Stimulated activated CD8-positive, alpha-beta memory T cell treated with anti-CD3 and anti-CD28 coated beads, Interleukin-12 subunit alpha, Interleukin-12 subunit beta, amount 100 ng/mL, for 4 hours (primary cell): ENCODE data around the gene DRICH1.
"Not testable (repeated sequence)": the region's sequence is repeated elsewhere in the genome, so short reads cannot be mapped to it uniquely, and the experiment has no call there.

Source experiments
- DNase-seq: peaks from one replicate; pipeline ENCODE4 v3.0.0-alpha.2; 2020; ENCODE audit warnings: low read depth

Gene DRICH1, protein sequence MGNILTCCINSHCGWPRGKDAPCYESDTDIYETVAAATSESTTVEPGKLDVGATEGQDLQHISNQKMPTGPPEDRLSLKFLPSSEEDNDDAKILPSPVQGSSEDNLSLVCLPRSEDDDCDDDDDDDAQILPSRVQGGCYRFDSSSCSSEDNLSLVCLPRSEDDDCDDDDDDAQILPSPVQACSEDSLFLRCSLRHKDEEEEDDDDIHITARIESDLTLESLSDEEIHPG

DNA sequence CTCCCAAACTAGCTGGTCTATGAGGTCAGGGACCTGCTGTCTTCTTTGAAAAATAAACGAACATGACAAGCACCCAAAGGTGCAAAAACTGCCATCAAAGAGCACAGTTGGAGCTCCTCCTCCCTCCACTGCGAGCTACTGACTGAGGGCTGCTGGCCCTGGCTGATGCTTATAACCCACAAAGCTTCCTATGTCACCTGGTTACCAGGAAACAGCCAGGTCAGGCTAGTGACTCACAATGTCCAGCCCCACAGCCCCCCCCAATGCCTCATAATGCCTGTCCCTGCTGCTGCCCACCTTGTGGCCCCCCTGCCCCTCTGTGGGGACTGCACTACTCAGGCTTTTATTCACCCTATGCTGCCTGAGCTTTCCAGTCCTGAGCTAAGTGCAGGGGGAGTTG is at the start of gene DRICH1:
DRICH1 (minus strand) TSS at position 144 of the 400 bp plus-strand sequence. CDS start 298 bp downstream, outside the sequence.
- no peak for DNase-seq

DNA sequence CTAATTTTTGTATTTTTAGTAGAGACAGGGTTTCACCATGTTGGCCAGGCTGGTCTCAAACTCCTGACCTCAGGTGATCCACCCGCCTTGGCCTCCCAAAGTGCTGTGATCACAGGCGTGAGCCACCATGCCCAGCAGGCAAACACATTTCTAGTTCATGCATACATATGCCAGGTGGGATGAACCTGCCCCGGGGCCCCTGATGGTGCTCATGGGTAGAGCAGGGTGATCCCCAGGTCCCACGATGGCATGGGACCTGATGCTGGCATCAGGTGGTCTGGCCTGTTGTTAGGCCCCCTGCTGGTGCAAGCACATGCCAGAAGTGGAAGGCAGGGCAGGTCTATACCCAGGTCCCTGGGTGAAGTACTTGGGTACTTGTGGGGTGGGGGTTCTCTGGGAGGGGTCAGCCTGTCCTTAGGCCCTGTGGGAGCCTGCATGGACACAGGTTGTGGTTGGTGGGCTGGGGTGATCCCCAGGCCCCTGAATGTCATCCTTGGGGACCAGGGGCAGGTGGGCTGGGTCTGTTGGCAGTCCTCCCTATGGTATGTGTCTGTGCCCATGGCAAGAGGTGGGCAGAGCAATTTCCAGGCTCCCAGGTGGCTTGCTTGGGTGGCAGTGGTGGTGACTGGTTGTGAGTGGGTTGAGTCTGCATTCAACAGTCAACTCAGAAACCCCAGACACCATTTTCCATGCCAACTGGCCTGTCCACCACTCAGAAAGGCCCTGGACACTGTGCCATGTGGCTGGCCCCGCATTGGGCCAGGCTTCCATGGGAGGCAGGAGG is 49.1 kb upstream of the DRICH1 start:
- DNase-seq = no peak

GRCh38 chr22:23678133-23678532 is 46.0 kb upstream of the DRICH1 start:
- DNase-seq = no peak

- DNase-seq = no peak
These were observed 45.5 kb upstream of the DRICH1 start for GRCh38 chr22:23677701-23677995.

GRCh38 chr22:23676841-23677700 is 45.0 kb upstream of the DRICH1 start:
- not testable (repeated sequence) for DNase-seq

DNA sequence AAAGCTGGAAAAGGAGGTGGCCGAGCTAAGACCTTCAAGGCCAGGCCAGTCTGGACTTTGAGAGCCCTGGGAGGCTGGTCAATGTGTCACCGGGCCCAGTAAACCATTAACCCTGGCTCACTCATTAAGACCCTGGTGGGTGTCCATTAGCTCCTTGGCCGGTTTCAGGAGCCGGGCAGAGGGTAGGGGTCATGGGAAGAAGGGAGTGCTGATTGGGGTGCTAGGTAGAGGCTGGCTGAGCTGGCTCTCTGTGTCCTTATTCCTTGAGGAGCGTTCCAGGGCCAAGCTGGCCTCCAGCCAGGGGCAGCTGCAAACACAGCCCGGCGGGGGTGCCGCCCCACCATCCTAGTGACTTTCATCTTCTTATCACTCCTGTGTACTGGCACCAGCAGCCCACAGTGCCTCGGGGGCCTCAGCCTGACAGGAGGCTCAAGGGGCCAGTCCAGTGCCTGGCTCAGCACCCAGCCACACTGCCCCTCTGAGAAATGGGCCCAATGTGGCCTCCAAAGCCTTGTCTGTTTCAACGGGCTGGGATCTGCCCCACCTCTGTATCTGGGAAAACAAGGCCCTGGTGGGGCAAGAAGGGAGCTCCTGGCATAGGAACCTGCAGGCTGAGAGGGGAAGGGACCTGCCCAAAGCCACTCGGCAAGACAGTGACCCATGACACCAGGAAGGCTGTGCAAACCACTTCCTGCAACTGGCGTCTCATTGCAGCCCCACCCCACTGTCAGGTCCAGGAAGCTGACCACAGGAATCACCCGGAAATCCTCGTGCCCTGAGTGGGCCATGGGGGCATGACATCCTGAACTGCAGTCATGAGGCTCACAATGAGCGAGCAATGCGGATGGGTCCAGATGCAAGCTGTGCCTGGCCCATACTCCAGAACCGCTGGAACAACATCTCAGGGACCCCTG is 43.6 kb upstream of the DRICH1 start:
- no peak for DNase-seq

- DNase-seq = not testable (repeated sequence)
These were observed 42.9 kb upstream of the DRICH1 start for GRCh38 chr22:23674886-23675501.

- DNase-seq = no peak
These were observed 41.9 kb upstream of the DRICH1 start for GRCh38 chr22:23673826-23674690.

- no peak for DNase-seq
These were observed 41.0 kb upstream of the DRICH1 start for GRCh38 chr22:23673050-23673620.

DNA sequence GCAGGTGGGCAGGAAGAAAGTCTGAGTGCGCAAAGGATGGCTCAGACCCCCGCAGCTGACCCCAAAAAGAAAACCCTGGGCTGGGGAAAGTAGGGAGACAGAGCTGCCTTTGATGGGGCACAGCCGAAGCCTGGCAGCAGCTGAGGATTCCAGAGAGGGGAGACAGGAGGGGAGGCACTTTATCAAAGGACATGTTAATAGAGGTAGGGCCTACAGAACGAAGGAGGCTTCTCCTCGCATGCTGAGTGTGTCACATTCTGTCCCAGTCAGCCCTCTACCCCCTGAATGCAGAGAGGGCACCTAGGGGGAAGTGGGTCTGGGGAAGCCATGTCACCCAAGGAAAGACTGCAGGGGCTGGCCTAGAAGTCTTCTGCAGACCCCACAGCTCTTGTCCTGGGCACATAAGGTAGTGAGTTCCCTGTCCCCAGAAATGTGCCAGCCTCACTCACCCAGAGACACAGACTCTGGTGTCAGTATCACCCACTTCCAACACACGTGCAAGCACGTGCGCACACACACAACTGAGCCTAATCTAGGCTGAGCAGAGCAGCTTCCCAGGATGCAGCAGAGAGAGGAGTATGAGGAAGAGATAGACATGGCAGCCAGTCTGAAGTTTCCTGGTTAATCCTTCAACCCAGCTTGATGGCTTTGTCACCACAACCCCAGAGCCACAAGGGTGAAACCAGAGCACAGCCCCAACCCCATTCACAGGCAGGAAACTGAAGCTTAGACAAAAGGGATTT is 40.4 kb upstream of the DRICH1 start:
- not testable (repeated sequence) for DNase-seq

DNA sequence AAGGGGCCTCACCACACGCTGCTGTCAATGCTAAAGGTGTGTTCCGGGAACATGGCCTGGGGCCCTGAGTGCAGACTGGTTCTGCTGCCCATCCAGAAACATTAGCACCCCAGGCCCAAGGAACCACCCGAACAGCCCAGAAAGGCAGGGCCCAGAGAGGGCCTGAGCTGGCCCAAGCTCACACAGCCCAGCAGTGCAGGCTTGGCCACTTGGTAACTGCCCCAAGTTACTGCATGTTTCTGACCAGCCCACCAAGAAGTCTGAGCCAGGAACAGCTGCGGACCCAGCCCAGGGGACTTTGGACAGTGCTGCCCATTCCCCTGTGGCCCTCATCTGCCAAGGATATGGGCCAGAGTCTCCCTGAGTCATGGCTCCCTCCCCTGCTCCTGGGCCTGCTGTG is 39.3 kb upstream of the DRICH1 start:
- DNase-seq = not testable (repeated sequence)

DNA sequence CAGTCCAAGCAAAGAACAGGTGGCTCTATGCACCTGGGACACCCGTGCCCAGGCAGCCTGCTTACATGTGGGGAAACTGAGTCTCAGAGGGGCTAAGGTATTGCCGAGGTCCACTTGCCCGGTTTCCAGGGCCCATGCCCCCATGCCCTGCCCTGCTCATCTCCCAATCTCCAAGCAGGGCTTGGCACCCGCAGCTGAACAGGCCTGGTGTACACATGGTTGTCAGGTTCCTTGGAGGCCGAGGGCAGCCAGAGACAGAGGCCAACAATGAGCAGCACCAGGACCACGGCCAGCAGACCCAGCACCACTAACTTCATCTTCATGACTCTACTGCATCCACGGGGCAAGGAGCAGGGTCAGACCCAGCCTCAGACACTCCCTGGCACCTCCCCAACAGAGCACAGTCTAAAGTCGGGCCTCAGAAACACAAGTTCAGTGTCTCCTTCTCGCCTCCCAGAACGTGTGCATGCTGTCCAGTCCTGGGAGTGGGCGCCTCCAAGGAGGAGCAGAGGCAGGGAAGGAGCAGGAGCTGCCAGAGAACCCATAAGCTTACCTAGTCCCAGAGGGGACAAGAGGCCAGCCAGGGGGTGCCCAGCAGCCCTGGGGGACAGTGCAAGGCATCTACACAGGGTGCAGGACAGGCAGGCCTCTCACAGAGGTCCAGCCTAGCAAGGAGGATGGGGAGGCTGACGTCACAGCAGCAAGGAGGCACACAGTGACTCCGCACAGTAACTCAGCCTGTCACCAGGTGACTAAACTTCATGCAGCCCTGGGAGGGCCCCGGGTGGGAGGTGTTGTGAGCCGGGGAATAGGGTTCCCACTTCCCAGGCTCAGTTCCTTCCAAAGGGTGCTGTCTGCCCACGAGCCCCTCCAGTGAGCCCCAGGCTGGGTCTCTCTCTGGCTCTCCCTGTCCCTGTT is 38.5 kb upstream of the DRICH1 start:
- DNase-seq = no peak

DNA sequence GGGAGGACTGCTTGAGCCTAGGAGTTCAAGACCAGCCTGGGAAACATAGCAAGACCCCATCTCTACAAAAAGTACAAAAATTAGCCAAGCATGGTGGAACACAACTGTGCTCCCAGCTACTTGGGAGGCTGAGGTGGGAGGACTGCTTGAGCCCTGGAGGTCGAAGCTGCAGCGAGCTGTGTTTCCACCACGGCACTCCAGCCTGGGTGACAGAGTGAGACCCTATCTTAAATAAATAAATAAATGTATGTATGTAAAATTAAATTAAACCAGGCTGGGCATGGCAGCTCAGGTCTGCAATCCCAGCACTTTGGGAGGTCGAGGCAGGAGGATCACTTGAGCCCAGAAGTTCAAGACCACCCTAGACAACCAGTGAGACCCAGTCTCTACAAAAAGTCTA is 28.3 kb upstream of the DRICH1 start:
- DNase-seq = not testable (repeated sequence)

DNA sequence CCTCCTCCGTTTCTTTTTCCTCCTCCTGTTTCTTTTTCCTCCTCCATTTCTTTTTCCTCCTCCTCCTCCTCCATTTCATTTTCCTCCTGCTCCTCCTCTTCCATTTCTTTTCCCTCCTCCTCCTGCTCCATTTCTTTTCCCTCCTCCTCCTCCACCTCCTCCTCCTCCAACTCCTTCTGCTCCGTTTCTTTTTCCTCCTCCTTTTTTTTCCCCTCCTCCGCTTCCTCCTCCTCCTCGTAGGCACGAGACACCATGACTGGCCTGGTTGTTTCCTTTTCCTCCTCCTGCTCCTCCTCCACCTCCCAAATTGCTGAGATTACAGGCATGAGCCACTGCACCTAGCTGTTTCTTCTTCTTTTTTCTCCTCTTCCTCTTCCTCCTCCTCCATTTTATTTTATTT is 25.6 kb upstream of the DRICH1 start:
- DNase-seq = no peak

GRCh38 chr22:23655891-23656475 is 23.9 kb upstream of the DRICH1 start:
- DNase-seq = no peak

GRCh38 chr22:23652711-23653110 is 20.6 kb upstream of the DRICH1 start:
- DNase-seq = no peak

DNA sequence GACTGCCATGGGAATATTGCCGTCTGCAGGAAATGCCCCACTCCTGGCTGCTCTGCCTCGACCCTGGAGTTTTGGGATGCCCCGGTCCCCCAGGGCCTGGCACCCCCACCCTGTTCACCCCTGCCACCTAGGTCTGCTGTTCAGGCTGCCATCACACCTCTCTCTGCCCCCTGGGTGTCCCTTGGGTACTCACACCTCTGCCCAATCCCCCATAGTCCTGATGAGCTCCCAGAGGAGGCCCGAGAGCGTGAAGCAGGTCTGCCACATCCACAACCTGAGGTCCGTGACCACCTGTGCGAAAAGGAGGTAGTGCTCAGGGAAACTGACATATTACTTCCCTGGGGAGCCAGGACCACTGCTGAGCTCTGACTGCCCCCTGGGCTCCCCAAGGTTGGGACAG is 20.2 kb upstream of the DRICH1 start:
- no peak for DNase-seq

DNA sequence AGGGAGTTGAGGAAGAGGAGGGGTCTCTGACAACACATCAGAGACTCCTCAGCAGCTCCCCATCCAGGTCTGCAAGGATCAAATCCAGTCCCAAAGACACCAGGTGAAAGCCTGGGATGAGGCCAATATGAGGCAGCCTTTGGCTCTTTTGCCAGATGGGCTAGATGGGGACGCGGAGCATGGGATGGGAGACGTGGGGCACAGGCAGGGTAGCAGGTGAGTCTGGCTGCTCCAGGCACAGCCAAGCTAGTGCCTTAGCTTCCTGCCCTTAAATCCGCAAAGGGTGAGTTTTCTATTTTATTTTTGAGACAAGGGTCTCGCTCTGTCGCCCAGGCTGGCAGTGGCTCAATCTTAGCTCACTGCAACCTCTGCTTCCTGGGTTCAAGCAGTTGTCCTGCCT is 19.6 kb upstream of the DRICH1 start:
- DNase-seq = no peak
